ENCODE measurements around the gene NCKAP5L.

GRCh38 chr12:49792976-49793580 lies 35.1 kb downstream of the NCKAP5L start:
- TF ChIP-seq CTCF (optimal IDR thresholded peaks at IDR 0.05 in 1 of 3, IDR thresholded peaks at IDR 0.05 in 1 of 3, conservative IDR thresholded peaks at IDR 0.05 in 1 of 3; ENCODE audit: extremely low read depth in 1 of 3, insufficient read depth in 2 of 3, low read length in 3 of 3) (no peak), EZH2 (IDR thresholded peaks at IDR 0.05; ENCODE audit: low read length) (no peak)
